ENCODE measurements around the gene CRY1. TPM values are rescaled to one million over a fixed set of nuclear protein-coding genes. Genes with fewer than 3 reads are reported as not detected.
A peak's percentile ranks its signal among the peaks of the same experiment; 100 is the strongest.

Gene CRY1
- total and polyA plus RNA-seq, 8 donors, result 3.6 to 95.1 (median 24.0) TPM

- 70 to 83% (median 71%) methylated on average over 3 of the region's 3 CpGs for WGBS, 5 donors
- H3K36me3 ChIP-seq, result no peaks in the 10 kb centered on the region
- H3K4me1 ChIP-seq, result peaks cover 0 to 23% (median 15%) of the 10 kb centered on the region in 4 donors
- H3K27me3 ChIP-seq, result no peaks in the 10 kb centered on the region
- TF ChIP-seq POLR2AphosphoS5 (IDR thresholded peaks at IDR 0.05) (no peak), CTCF (IDR thresholded peaks at IDR 0.05) (no peak), POLR2A (IDR thresholded peaks at IDR 0.05) (no peak), EP300 (IDR thresholded peaks at IDR 0.05) (no peak)
- H3K9me3 ChIP-seq, result no peaks in the 10 kb centered on the region
- H3K27ac ChIP-seq, result no peak overlapping the region
- no peak for DNase-seq
- no peak overlapping the region for H3K4me3 ChIP-seq
- intact Hi-C loops (cut with DNase I; ENCODE audit: low total_unique reads), result no loop called here
Measured at GRCh38 chr12:107096571-107096970, 3.2 kb upstream of the CRY1 start.

GRCh38 chr12:107094183-107094448 lies 767 bp upstream of the CRY1 start:
- WGBS, 5 donors, result 3 to 8% (median 5%) methylated on average over 6 of the region's 6 CpGs
- intact Hi-C loops (cut with DNase I; ENCODE audit: low total_unique reads), result no loop called here
- TF ChIP-seq POLR2AphosphoS5 (IDR thresholded peaks at IDR 0.05) (no peak), POLR2A (IDR thresholded peaks at IDR 0.05) (no peak), CTCF (IDR thresholded peaks at IDR 0.05) (no peak), EP300 (IDR thresholded peaks at IDR 0.05) (no peak)

GRCh38 chr12:107092669-107093416 lies 506 bp downstream of the CRY1 start:
- no peak for TF ChIP-seq POLR2A (IDR thresholded peaks at IDR 0.05)
- TF ChIP-seq CTCF (IDR thresholded peaks at IDR 0.05), result no peak
- no peak for TF ChIP-seq POLR2AphosphoS5 (IDR thresholded peaks at IDR 0.05)
- no peak for TF ChIP-seq EP300 (IDR thresholded peaks at IDR 0.05)
- Histone ChIP-seq H3K4me1 (peaks cover 0 to 40% (median 28%) of the 10 kb centered on the region in 4 donors), H3K27me3 (no peaks in the 10 kb centered on the region), H3K27ac (peak overlapping the region; percentile 98 to 99 (median 99)), H3K36me3 (no peaks in the 10 kb centered on the region), H3K4me3 (peak overlapping the region; percentile 80 to 93 (median 87)), H3K9me3 (no peaks in the 10 kb centered on the region)
- intact Hi-C loops (cut with DNase I; ENCODE audit: low total_unique reads), result no loop called here
- DNase-seq, result peak; percentile 44 to 81
- WGBS, 5 donors, result 0 to 1% (median 1%) methylated on average over 56 to 67 of the region's 67 CpGs

More at GRCh38 chr12:107094183-107094448, 767 bp upstream of the CRY1 start:
- Histone ChIP-seq H3K36me3 (no peaks in the 10 kb centered on the region), H3K4me3 (peak overlapping the region; percentile 80 to 93 (median 87)), H3K27me3 (no peaks in the 10 kb centered on the region), H3K27ac (peak overlapping the region; percentile 98 to 99 (median 99)), H3K9me3 (no peaks in the 10 kb centered on the region), H3K4me1 (peaks cover 0 to 40% (median 28%) of the 10 kb centered on the region in 4 donors)
- DNase-seq, result no peak

- H3K4me3 ChIP-seq, result peak overlapping the region; percentile 80 to 93 (median 87)
- H3K9me3 ChIP-seq, result no peaks in the 10 kb centered on the region
- peaks cover 0 to 40% (median 28%) of the 10 kb centered on the region in 4 donors for H3K4me1 ChIP-seq
- 0 to 1% (median 0%) methylated on average over 6 of the region's 6 CpGs for WGBS, 5 donors
- TF ChIP-seq POLR2AphosphoS5 (IDR thresholded peaks at IDR 0.05) (peak; percentile 28 to 70 (median 39)), CTCF (IDR thresholded peaks at IDR 0.05) (peak in 6 of 7 experiments; percentile 10 to 84 (median 68)), EP300 (IDR thresholded peaks at IDR 0.05) (no peak)
- intact Hi-C loops (cut with DNase I; ENCODE audit: low total_unique reads), result no loop called here
- peak overlapping the region; percentile 98 to 99 (median 99) for H3K27ac ChIP-seq
- H3K36me3 ChIP-seq, result peaks cover 0 to under 1% (median 0%) of the 10 kb centered on the region in 4 donors
- H3K27me3 ChIP-seq, result no peaks in the 10 kb centered on the region
- DNase-seq, result peak in 1 of 2 donors; percentile 95
Measured at GRCh38 chr12:107091989-107092641, 1.2 kb downstream of the CRY1 start.

Data from stomach (tissue), 9 donors.